Measurements from ENCODE around the gene LGI2.

GRCh38 chr4:25061602-25062001 is 30.9 kb upstream of the LGI2 start:
- TF ChIP-seq TAF1 (IDR thresholded peaks at IDR 0.05; ENCODE audit: borderline replicate concordance, low read depth, low read length) (no peak), POLR2A (IDR thresholded peaks at IDR 0.05; ENCODE audit: low read depth, low read length) (no peak), POLR2AphosphoS5 (IDR thresholded peaks at IDR 0.05; ENCODE audit: low read depth, low read length) (no peak)
